Suprapubic skin (tissue), 4 donors: ENCODE data around the gene OLFM1. TPM values are rescaled to one million over a fixed set of nuclear protein-coding genes. Genes with fewer than 3 reads are reported as not detected.
"Not testable (repeated sequence)": the region's sequence is repeated elsewhere in the genome, so short reads cannot be mapped to it uniquely, and the experiment has no call there.

Source experiments
- DNase-seq, 2 donors: peaks; one replicate each; pipeline ENCODE4 v3.0.0-alpha.2; 2019; ENCODE audit warnings: low spot score in 2 of 2
- H3K27ac ChIP-seq: fragments of 200-600 bp; sonication (generic); one replicate; pipeline ENCODE4 v1.5.1; 2019
- H3K27me3 ChIP-seq: fragments of 200-600 bp; sonication (generic); one replicate; pipeline ENCODE4 v1.5.1; 2019
- H3K36me3 ChIP-seq: fragments of 200-600 bp; sonication (generic); one replicate; pipeline ENCODE4 v1.5.1; 2019
- H3K4me1 ChIP-seq: fragments of 200-600 bp; sonication (generic); one replicate; pipeline ENCODE4 v1.5.1; 2019
- H3K4me3 ChIP-seq: fragments of 200-600 bp; sonication (generic); one replicate; pipeline ENCODE4 v1.5.1; 2019; ENCODE audit warnings: mild to moderate bottlenecking
- H3K9me3 ChIP-seq: fragments of 200-600 bp; sonication (generic); one replicate; pipeline ENCODE4 v1.5.1; 2019
- CTCF ChIP-seq, 2 donors: fragments of 200-600 bp in 1 of 2; fragments of 450-650 bp in 1 of 2; sonication (generic) in 1 of 2; IDR thresholded peaks; one replicate each; pipeline ENCODE4 v1.5.1; 2016 to 2019; ENCODE audit warnings: antibody characterized with exemption in 2 of 2, mild to moderate bottlenecking in 1 of 2, moderate library complexity in 1 of 2
- EP300 ChIP-seq: sonication (generic); formaldehyde crosslinking; IDR thresholded peaks from one replicate; pipeline ENCODE4 v1.6.1; 2017; ENCODE audit warnings: antibody characterized with exemption
- POLR2A ChIP-seq, 2 donors: fragments of 450-650 bp; IDR thresholded peaks; one replicate each; pipeline ENCODE4 v1.6.1; 2017; ENCODE audit warnings: antibody characterized with exemption in 2 of 2, mild to moderate bottlenecking in 2 of 2, moderate library complexity in 2 of 2
- POLR2AphosphoS5 ChIP-seq, 3 donors: sonication (generic); formaldehyde crosslinking; IDR thresholded peaks; one replicate each; pipeline ENCODE4 v1.6.1; 2017; ENCODE audit warnings: antibody characterized with exemption in 3 of 3
- WGBS: methylation state at CpG from one replicate; pipeline ENCODE4 v1.1.5; 2018; 5-methylcytosine and 5-hydroxymethylcytosine counted together
- total RNA-seq, 4 donors: library from RNA; depleted of rRNA; stranded (reverse); fragments of >200 nt; gene quantifications; one replicate each; pipeline ENCODE4 v1.1.0, GENCODE V29; 2016

The OLFM1 gene
- total RNA-seq, 4 donors from 2014 or later = 4.0 to 15.4 (median 11.7) TPM

DNA sequence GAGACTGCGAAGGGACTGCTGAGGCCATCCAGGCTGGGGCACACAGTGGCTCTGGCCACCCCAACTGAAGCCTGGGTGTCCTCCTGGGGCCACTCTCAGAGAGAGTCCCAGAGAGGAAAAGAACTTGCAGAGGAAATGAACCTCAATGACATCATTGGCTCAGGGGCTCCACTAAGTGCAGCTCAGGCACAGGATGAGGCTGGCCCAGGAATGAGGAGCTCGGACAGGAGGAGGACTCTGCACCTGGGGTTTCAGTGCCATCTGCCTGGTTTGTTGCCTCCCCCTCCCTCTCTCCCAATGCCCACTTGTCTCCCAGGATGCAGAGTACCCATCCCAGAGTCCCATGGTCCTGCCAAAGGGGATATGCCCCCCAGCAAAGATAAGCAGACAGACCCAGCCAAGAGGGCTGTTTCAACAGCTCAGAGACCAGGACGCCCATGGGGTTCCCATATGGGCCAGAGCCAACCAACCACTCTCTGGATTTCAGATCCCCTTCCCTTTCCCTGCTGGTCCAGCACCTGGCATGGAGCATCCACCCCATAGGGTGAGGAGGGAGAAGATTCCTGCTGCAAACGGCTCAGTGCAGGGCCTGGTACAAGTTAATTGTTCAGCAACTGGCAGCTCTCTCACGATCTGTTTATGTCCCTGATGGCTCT is 26.9 kb upstream of the OLFM1 start:
- TF ChIP-seq CTCF (IDR thresholded peaks at IDR 0.05) (no peak), POLR2AphosphoS5 (IDR thresholded peaks at IDR 0.05) (no peak), POLR2A (IDR thresholded peaks at IDR 0.05) (no peak), EP300 (no peak)
- peaks cover 44% of the 10 kb centered on the region for H3K27me3 ChIP-seq
- 41% methylated on average over 3 of the region's 5 CpGs for WGBS

GRCh38 chr9:135061441-135061840 is 26.0 kb upstream of the OLFM1 start:
- Histone ChIP-seq H3K4me3 (no peak overlapping the region), H3K4me1 (no peaks in the 10 kb centered on the region), H3K27me3 (peaks cover 51% of the 10 kb centered on the region), H3K9me3 (peaks cover 6% of the 10 kb centered on the region), H3K27ac (no peak overlapping the region), H3K36me3 (no peaks in the 10 kb centered on the region)
- DNase-seq = peak; percentile 19 to 49
- 79% methylated on average over 10 of the region's 12 CpGs for WGBS
- TF ChIP-seq EP300 (no peak), CTCF (IDR thresholded peaks at IDR 0.05) (no peak), POLR2AphosphoS5 (IDR thresholded peaks at IDR 0.05) (no peak), POLR2A (IDR thresholded peaks at IDR 0.05) (no peak)

More for the DNA sequence above, 26.9 kb upstream of the OLFM1 start:
- Histone ChIP-seq H3K4me3 (no peak overlapping the region), H3K36me3 (no peaks in the 10 kb centered on the region), H3K9me3 (peaks cover 6% of the 10 kb centered on the region), H3K4me1 (no peaks in the 10 kb centered on the region), H3K27ac (no peak overlapping the region)
- peak in 1 of 2 donors; percentile 41 for DNase-seq

- Histone ChIP-seq H3K27me3 (peaks cover 56% of the 10 kb centered on the region), H3K4me3 (no peak overlapping the region), H3K9me3 (peaks cover 6% of the 10 kb centered on the region), H3K4me1 (no peaks in the 10 kb centered on the region), H3K27ac (no peak overlapping the region), H3K36me3 (no peaks in the 10 kb centered on the region)
- DNase-seq = peak; percentile 30 to 37
- TF ChIP-seq POLR2A (IDR thresholded peaks at IDR 0.05) = no peak
- no peak for TF ChIP-seq POLR2AphosphoS5 (IDR thresholded peaks at IDR 0.05)
- no peak for TF ChIP-seq EP300
- TF ChIP-seq CTCF (IDR thresholded peaks at IDR 0.05) = no peak
- WGBS = 93% methylated on average over 5 of the region's 5 CpGs
Measured at GRCh38 chr9:135062254-135062653, 25.2 kb upstream of the OLFM1 start.

DNA sequence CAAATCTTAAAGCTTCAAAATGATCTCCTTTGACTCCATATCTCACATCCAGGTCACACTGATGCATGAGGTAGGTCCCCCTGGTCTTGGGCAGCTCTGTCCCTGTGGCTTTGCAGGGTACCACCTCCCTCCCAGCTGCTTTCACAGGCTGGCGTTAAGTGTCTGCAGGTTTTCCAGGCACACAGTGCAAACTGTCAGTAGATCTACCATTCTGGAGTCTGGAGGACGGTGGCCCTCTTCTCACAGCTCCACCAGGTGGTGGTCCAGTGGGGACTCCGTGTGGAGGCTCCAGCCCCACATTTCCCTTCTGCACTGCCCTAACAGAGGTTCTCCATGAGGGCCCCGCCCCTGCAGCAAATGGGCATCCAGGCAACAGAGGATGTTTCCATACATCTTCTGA is 24.0 kb upstream of the OLFM1 start:
- H3K27ac ChIP-seq, H3K4me1 ChIP-seq, H3K4me3 ChIP-seq, H3K36me3 ChIP-seq, H3K9me3 ChIP-seq: not testable (repeated sequence)
- peak; percentile 22 to 57 for DNase-seq
- peaks cover 68% of the 10 kb centered on the region for H3K27me3 ChIP-seq
- 81% methylated on average over 4 of the region's 4 CpGs for WGBS

DNA sequence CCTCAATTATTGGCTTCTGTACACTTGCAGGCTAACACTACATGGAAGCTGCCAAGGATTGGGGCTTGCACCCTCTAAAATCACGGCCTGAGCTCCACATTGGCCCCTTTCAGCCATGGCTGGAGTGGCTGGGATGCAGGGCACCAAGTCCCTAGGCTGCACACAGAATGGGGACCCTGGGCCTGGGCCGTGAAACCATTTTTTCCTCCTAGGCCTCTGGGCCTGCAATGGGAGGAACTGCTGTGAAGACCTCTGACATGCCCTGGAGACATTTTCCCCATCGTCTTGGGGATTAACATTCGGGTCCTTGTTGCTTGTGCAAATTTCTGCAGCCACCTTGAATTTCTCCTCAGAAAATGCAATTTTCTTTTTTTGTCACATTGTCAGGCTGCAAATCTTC is 23.6 kb upstream of the OLFM1 start:
- H3K27me3 ChIP-seq = peaks cover 72% of the 10 kb centered on the region
- DNase-seq = peak; percentile 27 to 49
- not testable (repeated sequence) for H3K4me3 ChIP-seq, H3K4me1 ChIP-seq, H3K27ac ChIP-seq, H3K36me3 ChIP-seq, H3K9me3 ChIP-seq
- WGBS = 84% methylated on average over 3 of the region's 4 CpGs

GRCh38 chr9:135065151-135065550 is 22.3 kb upstream of the OLFM1 start:
- Histone ChIP-seq H3K9me3 (peaks cover 6% of the 10 kb centered on the region), H3K27me3 (peaks cover 85% of the 10 kb centered on the region), H3K4me3 (no peak overlapping the region), H3K4me1 (no peaks in the 10 kb centered on the region), H3K27ac (no peak overlapping the region), H3K36me3 (no peaks in the 10 kb centered on the region)
- TF ChIP-seq POLR2A (IDR thresholded peaks at IDR 0.05) (no peak), EP300 (no peak), CTCF (IDR thresholded peaks at IDR 0.05) (no peak), POLR2AphosphoS5 (IDR thresholded peaks at IDR 0.05) (no peak)
- DNase-seq = peak; percentile 47 to 65
- WGBS = 90% methylated on average over 3 of the region's 4 CpGs
